Body of pancreas (tissue), 4 donors: ENCODE data around the gene ELF1. TPM values are rescaled to one million over a fixed set of nuclear protein-coding genes. Genes with fewer than 3 reads are reported as not detected.
"Not testable (repeated sequence)": the region's sequence is repeated elsewhere in the genome, so short reads cannot be mapped to it uniquely, and the experiment has no call there.

Source experiments
- ATAC-seq: fragments of 150-250 bp; one replicate; pipeline ENCODE4 v1.9.1; 2016
- DNase-seq, 4 donors: peaks; one replicate each; pipeline ENCODE4 v3.0.0-alpha.2; 2019
- H3K27ac ChIP-seq, 4 donors: fragments of 200-600 bp; sonication (generic); 1 replicate in 3 of 4; 2 replicates in 1 of 4; pipeline versions ENCODE4 v1.5.1 to v1.6.1; 2016 to 2019; ENCODE audit warnings: mild to moderate bottlenecking in 1 of 4, mixed read lengths in 1 of 4, moderate library complexity in 1 of 4
- H3K27me3 ChIP-seq, 2 donors: fragments of 200-600 bp; sonication (generic); one replicate each; pipeline ENCODE4 v1.6.0; 2016; ENCODE audit warnings: mild to moderate bottlenecking in 1 of 2
- H3K36me3 ChIP-seq, 2 donors: fragments of 200-600 bp; sonication (generic); replicated peaks in 1 of 2; 2 replicates each; pipeline ENCODE4 v1.5.1; 2016; ENCODE audit warnings: low read depth in 2 of 2; ENCODE audit not compliant: insufficient read depth in 1 of 2
- H3K4me1 ChIP-seq: fragments of 200-600 bp; sonication (generic); one replicate; pipeline ENCODE4 v1.6.0; 2016
- H3K4me3 ChIP-seq, 2 donors: fragments of 200-600 bp; sonication (generic); 1 replicate in 1 of 2; 2 replicates in 1 of 2; pipeline ENCODE4 v1.5.1; 2016 to 2019
- H3K9me3 ChIP-seq, 3 donors: fragments of 200-600 bp; sonication (generic); 1 replicate in 2 of 3; 2 replicates in 1 of 3; pipeline ENCODE4 v1.5.1; 2016
- POLR2A ChIP-seq, 3 donors: fragments of 450-650 bp; IDR thresholded peaks; one replicate each; pipeline ENCODE4 v1.6.1; 2016; ENCODE audit warnings: antibody characterized with exemption in 3 of 3, mild to moderate bottlenecking in 2 of 3
- WGBS, 2 donors: methylation state at CpG; one replicate each; pipeline ENCODE4 v1.1.5; 2017; 5-methylcytosine and 5-hydroxymethylcytosine counted together
- intact Hi-C: fragments of 100-400 bp; cut with DNase I; formaldehyde crosslinking; loops from one replicate; pipeline ENCODE4 v1.15.1; 2023
- total RNA-seq, 2 donors: library from RNA; depleted of rRNA; stranded (reverse); fragments of >200 nt; gene quantifications; one replicate each; pipeline ENCODE4 v1.1.0, GENCODE V29; 2016
- TF ChIP-seq, protein P1 (sequence below), 7 experiments: fragments of 450-650 bp in 4 of 7; fragments of 200-600 bp in 3 of 7; sonication (generic) in 3 of 7; IDR thresholded peaks; one replicate each; pipeline ENCODE4 v1.5.1; 2016 to 2019; ENCODE audit warnings: antibody characterized with exemption in 7 of 7

Gene ELF1
- total RNA-seq, 2 donors from 2014 or later = 40.5 to 61.7 TPM

DNA sequence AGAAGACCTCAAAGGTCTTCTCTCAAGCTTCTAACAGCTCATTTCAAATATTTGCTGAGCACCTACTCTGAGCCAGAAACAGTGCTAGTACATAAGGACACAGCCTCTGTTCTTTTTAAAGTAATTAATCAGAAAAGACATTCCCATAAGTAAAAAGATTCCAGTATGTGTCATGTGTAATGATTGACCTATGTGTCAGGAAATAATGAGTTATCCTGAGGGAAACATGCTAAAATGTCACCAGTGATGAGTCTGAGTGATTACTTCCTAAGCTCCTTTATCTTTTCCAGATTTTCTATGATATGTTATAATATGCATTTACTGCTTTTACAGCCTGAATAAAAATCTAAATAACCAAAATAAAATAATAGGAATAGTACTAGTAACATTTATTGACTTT, 122.1 kb downstream of the ELF1 start:
- Histone ChIP-seq H3K27me3 (no peaks in the 10 kb centered on the region), H3K27ac (peak overlapping the region in 1 of 4 donors; percentile 74), H3K9me3 (no peaks in the 10 kb centered on the region), H3K4me1 (peaks cover 21% of the 10 kb centered on the region), H3K4me3 (no peak overlapping the region), H3K36me3 (no peaks in the 10 kb centered on the region)
- intact Hi-C loops = no loop called here
- DNase-seq (no peak), ATAC-seq (no peak)
- TF ChIP-seq, protein P1, sequence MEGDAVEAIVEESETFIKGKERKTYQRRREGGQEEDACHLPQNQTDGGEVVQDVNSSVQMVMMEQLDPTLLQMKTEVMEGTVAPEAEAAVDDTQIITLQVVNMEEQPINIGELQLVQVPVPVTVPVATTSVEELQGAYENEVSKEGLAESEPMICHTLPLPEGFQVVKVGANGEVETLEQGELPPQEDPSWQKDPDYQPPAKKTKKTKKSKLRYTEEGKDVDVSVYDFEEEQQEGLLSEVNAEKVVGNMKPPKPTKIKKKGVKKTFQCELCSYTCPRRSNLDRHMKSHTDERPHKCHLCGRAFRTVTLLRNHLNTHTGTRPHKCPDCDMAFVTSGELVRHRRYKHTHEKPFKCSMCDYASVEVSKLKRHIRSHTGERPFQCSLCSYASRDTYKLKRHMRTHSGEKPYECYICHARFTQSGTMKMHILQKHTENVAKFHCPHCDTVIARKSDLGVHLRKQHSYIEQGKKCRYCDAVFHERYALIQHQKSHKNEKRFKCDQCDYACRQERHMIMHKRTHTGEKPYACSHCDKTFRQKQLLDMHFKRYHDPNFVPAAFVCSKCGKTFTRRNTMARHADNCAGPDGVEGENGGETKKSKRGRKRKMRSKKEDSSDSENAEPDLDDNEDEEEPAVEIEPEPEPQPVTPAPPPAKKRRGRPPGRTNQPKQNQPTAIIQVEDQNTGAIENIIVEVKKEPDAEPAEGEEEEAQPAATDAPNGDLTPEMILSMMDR (IDR thresholded peaks at IDR 0.05) = no peak
- TF ChIP-seq POLR2A (IDR thresholded peaks at IDR 0.05) = no peak

DNA sequence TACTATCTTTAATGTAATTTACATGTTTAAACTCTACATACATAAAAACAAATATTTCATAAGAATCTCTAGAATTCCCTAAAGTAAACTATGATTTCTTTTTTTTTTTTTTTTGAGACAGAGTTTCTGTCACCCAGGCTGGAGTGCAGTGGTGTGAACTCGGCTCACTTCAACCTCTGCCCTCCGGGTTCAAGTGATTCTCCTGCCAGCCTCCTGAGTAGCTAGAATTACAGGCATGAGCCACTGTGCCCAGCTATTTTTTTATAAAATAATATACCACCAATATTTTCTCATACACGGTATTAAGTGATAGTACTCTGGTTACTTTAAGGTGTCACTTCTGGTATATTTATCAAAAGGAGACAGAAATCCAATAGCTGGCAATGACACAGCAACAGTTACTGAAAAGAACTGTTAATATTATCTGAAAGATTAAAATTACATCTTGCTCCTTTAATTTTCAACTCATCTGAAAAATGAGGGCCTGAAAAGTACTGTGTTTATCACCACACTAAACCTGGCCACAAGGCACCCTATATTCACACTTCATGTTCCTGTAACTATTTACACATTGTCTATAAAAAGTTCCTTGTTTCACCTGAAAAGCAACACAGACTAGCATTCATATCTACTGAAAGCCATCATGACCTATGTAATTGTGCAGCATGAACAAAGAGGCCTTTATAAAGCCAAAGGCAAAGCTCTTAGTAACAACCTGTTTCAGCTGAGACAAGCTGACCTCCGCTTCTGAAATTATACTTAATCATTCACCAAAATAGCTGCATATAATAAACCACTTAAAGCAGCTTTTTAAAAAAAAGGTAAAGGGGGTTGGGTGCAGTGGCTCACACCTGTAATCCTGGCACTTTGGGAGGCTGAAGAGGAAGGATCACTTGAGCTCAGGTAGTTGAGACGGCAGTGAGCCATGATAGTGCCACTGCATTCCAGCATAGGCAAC, 123.6 kb downstream of the ELF1 start:
- DNase-seq (peak in 2 of 4 donors; percentile 8 to 29), ATAC-seq (peak; percentile 97)
- TF ChIP-seq, protein P1 (IDR thresholded peaks at IDR 0.05) = peak in 3 of 7 experiments; percentile 13 to 19 (median 14)
- no peak for TF ChIP-seq POLR2A (IDR thresholded peaks at IDR 0.05)
- intact Hi-C loops = no loop called here
- no peaks in the 10 kb centered on the region for H3K36me3 ChIP-seq
- WGBS, 2 donors = 26 to 36% methylated on average over 5 of the region's 5 CpGs
- peaks cover 21% of the 10 kb centered on the region for H3K4me1 ChIP-seq
- H3K27ac ChIP-seq = peak overlapping the region; percentile 45 to 74 (median 60)
- H3K4me3 ChIP-seq = no peak overlapping the region
- H3K27me3 ChIP-seq = no peaks in the 10 kb centered on the region
- no peaks in the 10 kb centered on the region for H3K9me3 ChIP-seq

DNA sequence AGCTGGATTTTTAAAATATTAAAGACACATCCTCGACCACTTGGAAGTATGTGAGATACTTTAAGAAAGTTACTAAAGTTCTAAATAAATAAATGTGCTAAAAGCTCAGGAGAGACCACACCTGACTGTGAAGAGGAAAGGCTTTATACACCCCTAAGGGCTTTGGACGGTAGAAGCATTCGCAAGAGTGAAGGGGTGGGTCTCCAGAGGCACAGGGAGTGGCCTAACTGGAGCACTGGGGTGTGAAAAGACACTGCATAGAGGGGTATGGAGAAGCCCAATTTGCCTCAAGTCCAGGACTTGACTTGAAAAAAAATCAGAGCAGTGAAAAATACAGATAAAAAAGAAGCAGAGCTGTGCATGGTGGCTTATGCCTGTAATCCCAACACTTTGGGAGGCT, 125.5 kb downstream of the ELF1 start:
- H3K4me1 ChIP-seq = peaks cover 21% of the 10 kb centered on the region
- intact Hi-C loops, ATAC-seq, DNase-seq, H3K27ac ChIP-seq, H3K27me3 ChIP-seq, H3K9me3 ChIP-seq, H3K36me3 ChIP-seq, H3K4me3 ChIP-seq: not testable (repeated sequence)
- WGBS, 2 donors = 91% methylated on average over 3 of the region's 3 CpGs

DNA sequence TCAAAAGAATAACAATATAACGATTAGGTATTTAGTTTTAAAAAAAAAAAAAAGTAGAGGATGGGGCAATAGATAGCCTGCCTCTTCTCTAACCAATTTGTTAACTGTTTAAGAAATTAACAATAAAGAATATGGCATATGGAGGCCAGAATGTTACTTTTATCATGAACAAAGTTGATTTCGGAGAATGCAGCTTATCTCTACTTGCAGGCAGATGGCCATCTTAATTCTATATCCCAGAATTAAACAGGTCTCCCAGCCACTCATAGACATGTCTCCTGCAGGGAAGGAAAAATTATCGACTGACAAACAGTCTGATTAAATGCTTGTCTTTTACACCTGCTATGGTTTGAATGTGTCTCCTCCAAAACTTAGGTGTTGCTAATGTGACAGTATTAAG, 133.1 kb downstream of the ELF1 start:
- TF ChIP-seq, protein P1 (IDR thresholded peaks at IDR 0.05) = no peak
- no peak for TF ChIP-seq POLR2A (IDR thresholded peaks at IDR 0.05)
- WGBS, 2 donors = 85 to 95% methylated on average over 3 of the region's 3 CpGs

DNA sequence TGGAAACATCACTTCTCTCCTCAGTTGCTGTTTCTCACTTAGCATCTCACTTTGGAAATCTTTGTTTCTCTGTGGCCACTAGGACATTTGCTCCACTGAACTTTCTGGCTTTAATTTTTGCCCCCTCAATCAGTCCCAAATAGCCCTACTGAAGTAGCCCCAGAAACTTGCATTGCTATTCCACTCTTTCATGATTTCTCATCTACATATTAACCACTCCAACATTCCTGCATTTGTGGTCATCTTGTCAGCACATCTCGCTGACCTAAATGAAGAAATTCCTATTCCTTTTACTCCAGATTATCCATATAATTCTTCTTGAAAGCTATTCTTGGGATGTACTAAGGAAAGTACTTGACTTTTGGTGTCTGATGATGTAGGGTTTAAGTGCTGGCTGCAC, 134.9 kb downstream of the ELF1 start:
- intact Hi-C loops, ATAC-seq, H3K36me3 ChIP-seq, DNase-seq, H3K4me1 ChIP-seq, H3K9me3 ChIP-seq, H3K27me3 ChIP-seq, H3K4me3 ChIP-seq, H3K27ac ChIP-seq: not testable (repeated sequence)
- no CpG with 5 or more reads among the region's 1 CpG for WGBS, 2 donors

More for the DNA sequence above, 133.1 kb downstream of the ELF1 start:
- Histone ChIP-seq H3K9me3 (no peaks in the 10 kb centered on the region), H3K27ac (no peak overlapping the region), H3K36me3 (no peaks in the 10 kb centered on the region), H3K4me3 (no peak overlapping the region), H3K4me1 (no peaks in the 10 kb centered on the region), H3K27me3 (no peaks in the 10 kb centered on the region)
- no peak for DNase-seq
- intact Hi-C loops = no loop called here
- ATAC-seq = no peak

Other genes starting within 250 kb of the ELF1 start
- 10 to 100 TPM; 10.9 to 11.9 TPM for gene MRPS31, start 248.1 kb downstream of the ELF1 start, total RNA-seq
- 10 to 100 TPM in 1 of 2 donors, 1 to 10 TPM in 1; 4.6 to 27.8 TPM for gene SLC25A15, start 229.7 kb downstream of the ELF1 start, total RNA-seq
- 1 to 10 TPM; 5.3 to 8.6 TPM for gene WBP4, start 42.2 kb upstream of the ELF1 start, total RNA-seq
- 1 to 10 TPM; 1.6 to 4.7 TPM for gene KBTBD6, start 113.5 kb upstream of the ELF1 start, total RNA-seq
- gene KBTBD7, start 175.3 kb upstream of the ELF1 start, total RNA-seq = 1 to 10 TPM; 4.9 to 5.3 TPM
- gene MTRF1, start 244.3 kb upstream of the ELF1 start, total RNA-seq = 10 to 100 TPM; 11.9 to 14.0 TPM